GM18507 (cell line): Measurements from ENCODE around the gene CNPY4.
"Not testable (repeated sequence)": the region's sequence is repeated elsewhere in the genome, so short reads cannot be mapped to it uniquely, and the experiment has no call there.

ENCODE experiments used
- DNase-seq: peaks from one replicate; pipeline ENCODE4 v3.0.0; 2011; ENCODE audit warnings: low read depth; ENCODE audit not compliant: insufficient read length; ENCODE audit errors: extremely low spot score
- FAIRE-seq: peaks from 2 replicates; lab custom pipeline; 2011; peaks lifted over from hg19 to GRCh38; lab: Jason Lieb, UNC

The CNPY4 gene

DNA sequence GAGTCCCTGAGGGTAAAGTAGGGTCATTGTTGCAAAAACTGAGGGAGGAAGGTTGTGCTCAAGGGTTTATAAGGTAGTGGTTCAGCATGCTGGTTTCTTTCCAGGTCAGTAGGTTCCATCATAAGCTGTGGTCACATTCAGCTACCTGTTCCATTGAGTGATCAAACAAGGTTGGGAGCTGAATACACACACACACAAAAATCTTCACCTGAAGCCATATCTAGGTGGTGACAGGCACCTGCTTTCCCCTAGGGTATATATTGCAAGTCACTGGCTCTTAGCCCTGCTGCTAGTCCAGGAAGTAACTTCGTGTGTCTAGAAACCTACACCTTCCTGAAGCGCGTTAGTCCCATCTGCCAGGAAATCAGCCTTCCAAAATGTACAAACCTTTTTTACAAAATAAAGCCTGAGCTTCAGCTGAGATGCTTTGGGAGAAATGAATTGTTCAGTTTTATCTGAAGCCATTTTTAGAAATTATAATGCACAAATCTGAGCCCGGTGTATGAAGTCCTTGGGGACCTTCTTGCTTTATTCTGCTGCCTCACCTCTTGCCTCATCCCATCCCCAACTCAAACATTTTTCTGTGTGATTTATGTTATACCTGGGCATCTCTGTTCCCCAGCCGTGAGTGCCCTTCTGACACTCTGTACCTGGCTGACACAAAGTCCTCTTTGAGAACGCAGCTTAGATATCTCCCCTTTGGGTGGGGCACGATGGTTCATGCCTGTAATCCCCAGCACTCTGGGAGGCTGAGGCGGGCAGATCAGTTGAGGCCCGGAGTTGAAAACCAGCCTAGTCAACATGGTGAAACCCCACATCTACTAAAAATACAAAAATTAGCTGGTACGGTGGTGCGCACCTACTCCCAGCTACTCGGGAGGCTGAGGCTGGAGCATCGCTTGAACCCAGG lies 18.7 kb downstream of the CNPY4 start:
- DNase-seq (no peak), FAIRE-seq (peak; percentile 56)

DNA sequence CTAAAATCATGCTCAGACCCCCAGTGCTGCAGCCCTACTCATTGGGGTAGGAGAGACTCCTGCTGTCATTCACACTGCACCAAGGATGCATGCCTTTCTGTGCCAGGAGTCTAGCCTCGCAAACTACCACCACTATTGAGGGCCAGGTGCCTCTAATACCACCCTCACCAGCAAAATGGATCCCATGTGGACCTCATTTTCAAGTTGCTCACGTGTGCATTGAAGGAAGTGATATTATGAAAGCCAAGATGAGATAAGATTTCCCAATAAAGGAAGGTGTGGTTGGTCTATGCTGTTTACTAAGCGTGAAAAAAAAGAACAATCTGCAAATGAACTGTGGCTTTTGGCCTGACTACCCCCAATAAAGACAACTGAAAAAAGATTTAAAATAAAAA lies 22.1 kb downstream of the CNPY4 start:
- FAIRE-seq, result no peak
- DNase-seq, result no peak

DNA sequence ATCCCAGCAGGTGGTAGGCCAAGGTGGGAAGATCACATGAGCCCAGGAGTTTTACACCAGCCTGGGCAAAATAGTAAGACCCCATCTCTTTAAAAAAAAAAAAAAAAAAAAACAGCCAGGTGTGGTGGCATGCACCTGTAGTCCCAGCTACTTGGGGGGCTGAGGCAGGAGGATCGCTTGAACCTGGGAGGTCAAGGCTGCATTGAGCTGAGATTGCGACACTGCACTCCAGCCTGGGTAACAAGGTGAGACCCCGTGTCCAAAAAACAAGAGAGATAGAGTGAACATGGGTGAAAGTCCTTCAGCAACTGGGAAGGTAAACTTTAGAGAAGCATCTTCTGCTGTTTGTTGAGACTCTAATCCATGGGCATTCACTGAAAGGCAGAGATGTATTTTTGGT lies 23.0 kb downstream of the CNPY4 start:
- DNase-seq (no peak), FAIRE-seq (no peak)

DNA sequence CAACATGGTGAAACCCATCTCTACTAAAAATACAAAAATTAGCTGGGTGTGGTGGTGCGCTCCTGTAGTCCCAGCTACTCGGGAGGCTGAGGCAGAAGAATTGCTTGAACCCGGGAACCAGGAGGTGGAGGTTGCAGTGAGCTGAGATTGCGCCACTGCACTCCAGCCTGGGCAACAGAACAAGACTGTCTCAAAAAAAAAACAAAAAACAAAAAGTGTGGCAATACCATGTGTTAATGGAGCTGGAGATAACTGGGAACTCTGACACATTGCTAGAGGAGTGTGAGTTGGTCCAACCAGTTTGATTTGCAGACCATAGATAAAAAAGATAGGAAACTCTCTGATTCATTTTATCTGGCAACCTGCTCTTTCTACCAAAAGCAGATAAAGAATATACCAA lies 26.9 kb downstream of the CNPY4 start:
- not testable (repeated sequence) for FAIRE-seq, DNase-seq

GRCh38 chr7:100147278-100147677 lies 27.8 kb downstream of the CNPY4 start:
- FAIRE-seq (no peak), DNase-seq (no peak)

GRCh38 chr7:100148225-100148558 lies 28.8 kb downstream of the CNPY4 start:
- FAIRE-seq (no peak), DNase-seq (no peak)

- peak; percentile 99 for FAIRE-seq
- peak; percentile 95 for DNase-seq
These were observed 29.3 kb downstream of the CNPY4 start, which contains the start of gene LAMTOR4 for GRCh38 chr7:100148559-100149328. LAMTOR4 (plus strand) TSS chr7:100148918; CDS start chr7:100148973, 55 bp downstream.

- no peak for DNase-seq
- FAIRE-seq, result no peak
These were observed 33.0 kb downstream of the CNPY4 start for GRCh38 chr7:100152404-100152803.

GRCh38 chr7:100152937-100153666 lies 33.7 kb downstream of the CNPY4 start:
- no peak for FAIRE-seq
- no peak for DNase-seq

- FAIRE-seq (no peak), DNase-seq (no peak)
These were observed 34.5 kb downstream of the CNPY4 start for GRCh38 chr7:100153708-100154535.

DNA sequence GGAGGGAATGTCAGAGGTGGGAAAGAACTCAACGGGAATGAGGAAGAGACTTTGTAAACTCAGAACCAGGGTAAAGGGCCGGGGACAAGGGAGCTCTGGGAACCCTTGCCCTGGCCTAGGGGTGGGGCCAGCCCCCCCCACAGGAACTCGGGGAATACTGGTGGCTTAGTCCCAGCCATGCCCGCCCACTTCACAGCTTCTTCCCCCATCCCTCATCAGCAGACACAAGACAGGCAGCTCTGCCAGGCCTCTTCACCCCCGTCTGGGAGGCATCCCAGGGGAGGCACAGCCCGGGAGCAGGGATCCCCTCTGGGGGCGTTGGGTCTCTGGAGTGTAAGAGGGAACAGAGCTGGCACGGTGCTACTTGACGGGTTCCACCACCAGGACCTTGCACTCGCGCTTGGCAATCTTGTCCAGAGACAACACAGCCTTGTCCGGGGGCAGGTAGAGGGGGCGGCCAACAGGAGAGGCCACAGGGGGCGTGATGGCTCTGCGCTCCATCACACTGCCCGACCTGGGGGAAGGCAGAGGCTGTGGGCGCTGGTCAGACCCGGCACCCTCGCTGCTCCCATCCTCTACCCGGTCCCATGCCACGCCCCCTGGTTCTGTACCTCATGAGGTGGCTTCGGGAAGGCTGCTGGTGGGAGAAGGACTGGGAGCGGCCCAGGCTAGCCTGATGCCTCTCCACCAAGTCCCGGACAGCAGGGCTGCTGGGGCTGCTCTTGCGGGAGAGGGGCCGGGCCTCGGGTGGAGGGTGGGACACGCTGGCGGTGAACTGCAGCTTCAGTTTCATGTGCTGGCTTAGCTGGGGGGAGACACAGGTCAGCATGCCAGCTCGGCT lies 35.4 kb downstream of the CNPY4 start:
- no peak for FAIRE-seq
- no peak for DNase-seq

DNA sequence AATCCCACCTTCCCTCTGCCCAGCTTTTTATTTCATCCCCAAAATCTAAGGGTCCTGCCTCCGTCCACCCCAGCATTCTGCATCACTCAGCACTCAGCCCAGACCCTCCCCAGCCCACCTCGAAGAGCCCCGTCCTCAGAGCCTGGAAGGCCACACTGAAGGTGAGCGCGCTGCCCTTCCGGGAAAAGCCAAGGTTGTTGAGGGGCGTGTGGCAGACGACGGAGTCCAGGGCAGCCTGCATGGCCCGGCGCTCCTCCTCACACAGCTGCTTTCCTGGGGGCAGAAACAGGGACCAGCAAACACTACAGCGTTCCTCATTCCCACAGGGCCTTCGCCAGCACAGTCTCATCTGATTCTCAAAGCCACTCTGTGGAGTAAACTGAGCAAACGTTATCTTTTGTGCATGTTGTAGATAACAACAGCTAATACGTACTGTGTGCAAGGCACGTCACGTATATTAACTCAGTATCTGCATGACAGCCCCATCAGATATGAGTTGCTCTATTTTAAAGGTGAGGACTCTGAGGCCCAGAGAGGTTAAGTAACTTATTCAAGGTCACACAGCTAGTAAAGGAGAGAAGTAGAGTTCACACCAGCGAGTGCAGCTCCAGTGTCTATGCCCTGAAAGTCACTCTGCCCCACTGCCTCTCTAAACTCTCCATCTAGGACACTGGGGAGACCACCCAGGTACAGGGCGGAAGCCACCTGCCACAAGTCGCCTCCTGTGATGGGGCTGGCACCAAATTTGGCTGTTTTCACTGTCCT lies 36.3 kb downstream of the CNPY4 start:
- FAIRE-seq, result no peak
- no peak for DNase-seq

DNA sequence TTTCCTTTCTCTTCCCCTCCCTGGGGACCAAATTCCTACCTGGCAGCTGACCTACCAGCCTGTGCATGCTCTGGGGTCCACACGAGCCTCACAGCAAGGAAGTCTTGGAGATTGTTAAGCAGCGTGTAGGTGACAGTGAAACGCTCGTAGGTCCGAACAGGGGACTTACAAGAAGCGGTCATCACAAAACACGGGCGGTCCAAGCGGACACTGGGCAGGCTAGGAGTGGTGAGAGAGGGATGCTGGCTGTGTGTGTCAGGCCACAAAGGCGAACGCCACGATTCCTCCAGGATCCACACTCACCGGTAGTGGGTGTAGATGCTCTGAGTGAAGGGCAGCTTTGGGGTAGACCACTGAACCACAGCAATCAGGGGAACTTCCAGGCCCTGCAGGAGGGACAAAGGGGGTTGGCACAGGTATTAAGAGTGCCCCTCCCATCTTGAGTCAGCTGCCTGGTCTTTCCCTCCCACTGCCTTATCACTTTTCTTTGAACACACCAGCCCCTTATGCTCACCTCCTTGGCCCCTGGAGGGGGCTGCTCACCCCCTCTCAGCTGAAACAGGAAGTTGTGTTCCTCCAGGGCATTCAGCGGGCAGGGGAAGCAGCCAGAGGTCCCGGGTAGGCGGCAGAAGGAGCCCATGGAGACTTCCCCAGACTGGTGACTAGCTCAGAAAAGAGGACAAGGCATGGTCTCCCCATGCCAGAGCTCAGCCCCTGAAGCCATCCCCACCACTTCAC lies 37.1 kb downstream of the CNPY4 start:
- FAIRE-seq, result no peak
- DNase-seq, result no peak

DNA sequence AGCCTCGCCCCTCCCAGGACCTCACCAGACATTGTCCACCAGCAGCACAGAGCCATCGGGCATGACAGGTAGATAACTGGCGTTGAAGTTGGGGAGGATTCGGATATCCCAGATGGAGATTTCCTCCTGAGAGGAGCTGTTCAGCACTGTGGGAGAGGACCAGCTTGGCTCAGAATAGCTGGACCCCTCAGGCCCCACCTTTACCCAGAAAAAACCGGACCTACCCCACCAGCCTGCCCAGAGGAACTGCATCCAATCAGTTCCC lies 37.6 kb downstream of the CNPY4 start:
- DNase-seq (no peak), FAIRE-seq (no peak)

DNA sequence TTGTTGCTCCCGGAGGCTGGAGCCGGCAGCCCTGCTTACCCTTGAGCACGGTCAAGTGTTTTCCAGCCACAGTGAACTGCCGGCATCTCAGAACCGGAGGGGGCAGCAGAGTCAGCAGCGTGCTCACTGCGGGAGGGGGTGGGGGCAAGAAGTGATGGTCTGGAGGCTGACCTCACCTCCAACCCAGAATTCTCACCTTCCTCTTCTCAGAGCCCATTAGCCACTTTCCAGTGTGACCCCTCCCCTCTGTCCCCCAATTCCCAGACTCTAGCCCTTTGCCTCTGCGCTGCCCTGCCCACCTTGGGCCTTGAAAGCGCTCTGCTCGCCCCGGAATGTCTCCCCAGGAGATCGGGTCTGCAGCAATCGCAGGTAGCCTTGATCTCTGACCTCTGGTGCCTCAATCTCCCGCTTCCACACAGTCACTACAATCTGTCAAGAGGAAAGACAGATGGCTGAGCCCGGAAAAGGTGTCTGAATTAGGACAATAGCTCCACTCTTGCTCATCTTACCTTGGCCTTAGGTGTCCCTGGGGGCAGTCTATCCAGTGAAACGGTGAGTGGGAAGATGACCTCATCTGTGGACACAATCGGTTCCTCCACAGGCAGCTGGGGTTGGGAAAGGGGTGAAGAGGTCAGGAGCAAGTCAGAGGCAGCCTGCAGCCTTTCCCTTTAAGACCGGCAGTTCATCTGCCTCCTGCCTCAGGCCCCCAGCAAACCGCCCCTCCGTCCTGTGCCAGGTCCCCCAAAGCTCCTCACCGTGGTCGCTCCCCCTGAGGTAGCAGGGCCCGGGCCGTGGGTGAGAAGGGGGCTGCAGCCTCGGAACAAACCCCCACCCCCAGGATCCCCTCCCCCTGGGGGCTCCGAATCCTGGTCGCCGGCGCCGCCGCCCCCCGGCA lies 38.1 kb downstream of the CNPY4 start:
- DNase-seq (no peak), FAIRE-seq (no peak)
